ENCODE results near the gene SLC38A1. TPM values are rescaled to one million over a fixed set of nuclear protein-coding genes. Genes with fewer than 3 reads are reported as not detected.

The SLC38A1 gene
- total RNA-seq, 4 donors from 2014 or later, result 237 to 472 (median 339) TPM

DNA sequence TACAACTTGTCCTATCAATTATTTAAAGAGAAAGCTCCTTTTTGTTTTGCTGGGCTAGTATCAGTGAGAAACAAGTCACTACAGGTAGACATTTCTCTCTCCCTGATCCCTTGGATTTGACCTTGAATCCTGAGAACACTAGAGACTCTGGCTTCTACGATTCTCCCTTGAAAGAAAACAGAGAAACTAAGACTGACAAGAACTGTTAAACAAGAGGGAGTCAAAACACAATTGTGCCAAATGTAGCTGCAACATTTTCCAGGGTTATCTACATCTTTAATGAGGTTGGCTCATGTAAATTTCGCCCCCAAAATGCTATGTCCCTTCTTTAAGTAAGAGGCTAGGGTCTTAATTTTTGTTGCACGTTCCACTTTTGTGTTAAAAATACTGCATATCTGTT lies 62.4 kb downstream of the SLC38A1 start:
- peaks cover 28 to 42% of the 10 kb centered on the region in 2 donors for H3K4me1 ChIP-seq
- no peak overlapping the region for H3K27ac ChIP-seq
- intact Hi-C loops (cut with DNase I; ENCODE audit: low total_unique reads), result no loop called here

DNA sequence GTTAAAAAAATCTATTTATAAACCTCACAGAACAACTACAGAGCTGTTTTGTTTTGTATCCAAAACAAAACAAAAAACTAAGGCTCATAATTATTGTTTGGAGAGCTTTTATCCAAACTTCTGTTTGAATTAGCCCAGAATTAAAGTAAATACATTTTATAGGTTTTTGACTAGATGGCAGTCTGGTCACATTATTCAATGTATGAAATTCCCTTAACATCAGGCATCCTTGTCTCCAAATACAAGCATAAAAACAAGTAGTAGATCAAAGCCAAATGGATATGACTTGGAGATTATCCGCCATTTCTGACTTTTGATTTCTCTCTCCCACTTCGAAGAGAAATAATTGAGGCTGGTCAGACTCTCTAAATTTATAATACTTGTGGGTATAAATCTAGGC lies 63.5 kb downstream of the SLC38A1 start:
- intact Hi-C loops (cut with DNase I; ENCODE audit: low total_unique reads) (no loop called here), in situ Hi-C loops (cut with MboI; ENCODE audit: low sequenced_read_pairs in 4 of 4) (no loop called here)
- ATAC-seq, result no peak
- H3K27ac ChIP-seq, result no peak overlapping the region
- no peak for DNase-seq
- H3K27me3 ChIP-seq, result no peaks in the 10 kb centered on the region
- H3K36me3 ChIP-seq, result peaks cover 0 to 53% of the 10 kb centered on the region in 2 donors
- peaks cover 29 to 40% of the 10 kb centered on the region in 2 donors for H3K4me1 ChIP-seq
- H3K4me3 ChIP-seq, result no peak overlapping the region
- TF ChIP-seq POLR2A (IDR thresholded peaks at IDR 0.05), result no peak
- TF ChIP-seq, protein P1, sequence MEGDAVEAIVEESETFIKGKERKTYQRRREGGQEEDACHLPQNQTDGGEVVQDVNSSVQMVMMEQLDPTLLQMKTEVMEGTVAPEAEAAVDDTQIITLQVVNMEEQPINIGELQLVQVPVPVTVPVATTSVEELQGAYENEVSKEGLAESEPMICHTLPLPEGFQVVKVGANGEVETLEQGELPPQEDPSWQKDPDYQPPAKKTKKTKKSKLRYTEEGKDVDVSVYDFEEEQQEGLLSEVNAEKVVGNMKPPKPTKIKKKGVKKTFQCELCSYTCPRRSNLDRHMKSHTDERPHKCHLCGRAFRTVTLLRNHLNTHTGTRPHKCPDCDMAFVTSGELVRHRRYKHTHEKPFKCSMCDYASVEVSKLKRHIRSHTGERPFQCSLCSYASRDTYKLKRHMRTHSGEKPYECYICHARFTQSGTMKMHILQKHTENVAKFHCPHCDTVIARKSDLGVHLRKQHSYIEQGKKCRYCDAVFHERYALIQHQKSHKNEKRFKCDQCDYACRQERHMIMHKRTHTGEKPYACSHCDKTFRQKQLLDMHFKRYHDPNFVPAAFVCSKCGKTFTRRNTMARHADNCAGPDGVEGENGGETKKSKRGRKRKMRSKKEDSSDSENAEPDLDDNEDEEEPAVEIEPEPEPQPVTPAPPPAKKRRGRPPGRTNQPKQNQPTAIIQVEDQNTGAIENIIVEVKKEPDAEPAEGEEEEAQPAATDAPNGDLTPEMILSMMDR (IDR thresholded peaks at IDR 0.05 in 4 of 5, conservative IDR thresholded peaks at IDR 0.05 in 1 of 5), result no peak
- H3K9me3 ChIP-seq, result no peaks in the 10 kb centered on the region

More for the DNA sequence above, 62.4 kb downstream of the SLC38A1 start:
- Histone ChIP-seq H3K4me3 (no peak overlapping the region), H3K9me3 (no peaks in the 10 kb centered on the region), H3K27me3 (no peaks in the 10 kb centered on the region), H3K36me3 (peaks cover 0 to 55% of the 10 kb centered on the region in 2 donors)
- in situ Hi-C loops (cut with MboI; ENCODE audit: low sequenced_read_pairs in 4 of 4), result no loop called here
- ATAC-seq, result no peak
- no peak for DNase-seq
- TF ChIP-seq POLR2A (IDR thresholded peaks at IDR 0.05), result no peak
- TF ChIP-seq, protein P1 (IDR thresholded peaks at IDR 0.05 in 4 of 5, conservative IDR thresholded peaks at IDR 0.05 in 1 of 5), result no peak

DNA sequence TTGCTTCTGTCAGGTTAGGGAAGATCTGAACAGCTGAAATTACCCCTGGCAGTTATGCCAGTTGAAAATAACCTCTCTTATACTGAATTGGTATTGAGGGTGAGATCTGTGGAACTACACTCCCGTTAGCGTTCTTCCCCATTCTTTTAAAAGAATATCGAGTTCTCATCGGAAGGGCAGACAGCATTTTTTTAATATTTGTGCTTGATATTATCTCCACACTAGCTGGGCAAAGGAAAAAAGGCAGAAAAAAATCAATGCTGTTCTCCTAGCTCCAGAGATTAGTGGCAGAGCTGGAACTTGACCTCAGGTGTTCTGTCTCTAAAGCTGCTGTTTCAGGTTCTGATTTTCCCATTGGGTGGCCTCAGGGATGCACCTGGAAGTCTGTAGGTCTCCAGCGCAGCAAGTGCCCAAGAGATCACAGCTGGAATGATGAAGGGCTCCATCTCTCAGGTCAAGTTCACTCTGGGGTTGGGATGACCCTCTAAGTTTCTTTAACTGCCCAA lies 67.5 kb downstream of the SLC38A1 start:
- TF ChIP-seq, protein P1 (IDR thresholded peaks at IDR 0.05 in 4 of 5, conservative IDR thresholded peaks at IDR 0.05 in 1 of 5), result no peak
- no peak for TF ChIP-seq POLR2A (IDR thresholded peaks at IDR 0.05)
- peaks cover 0 to 69% of the 10 kb centered on the region in 2 donors for H3K36me3 ChIP-seq
- peak overlapping the region in 1 of 4 donors; percentile 1 for H3K27ac ChIP-seq
- H3K4me3 ChIP-seq, result no peak overlapping the region
- no peaks in the 10 kb centered on the region for H3K27me3 ChIP-seq
- H3K4me1 ChIP-seq, result peaks cover 4 to 12% of the 10 kb centered on the region in 2 donors
- in situ Hi-C loops (cut with MboI; ENCODE audit: low sequenced_read_pairs in 4 of 4) (no loop called here), intact Hi-C loops (cut with DNase I; ENCODE audit: low total_unique reads) (no loop called here)
- ATAC-seq (no peak), DNase-seq (no peak)
- no peaks in the 10 kb centered on the region for H3K9me3 ChIP-seq

DNA sequence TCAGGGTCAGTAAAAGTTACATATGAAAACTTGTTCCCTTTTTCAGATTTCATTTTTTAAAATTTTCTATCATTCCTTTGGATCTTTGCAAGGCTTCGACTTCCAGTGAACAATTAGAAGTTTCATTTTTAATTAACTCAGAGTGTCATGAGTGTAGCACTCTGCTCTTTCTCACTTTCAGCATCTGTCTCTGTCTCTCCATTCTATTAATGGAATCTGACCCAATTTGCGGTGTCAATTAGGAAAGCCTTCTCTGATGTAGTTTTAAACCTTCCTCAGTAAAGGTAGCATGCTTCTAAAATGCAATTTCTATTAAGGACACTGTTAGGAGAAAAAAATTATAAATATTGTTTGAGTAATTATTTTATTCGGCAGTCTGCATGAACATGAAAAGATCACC lies 68.3 kb downstream of the SLC38A1 start:
- H3K4me1 ChIP-seq, result peaks cover 4 to 12% of the 10 kb centered on the region in 2 donors
- H3K27ac ChIP-seq, result peak overlapping the region in 2 of 4 donors; percentile 1 to 3
- ATAC-seq (peak; percentile 70 to 78), DNase-seq (no peak)
- H3K27me3 ChIP-seq, result no peaks in the 10 kb centered on the region
- H3K4me3 ChIP-seq, result no peak overlapping the region
- in situ Hi-C loops (cut with MboI; ENCODE audit: low sequenced_read_pairs in 4 of 4) (no loop called here), intact Hi-C loops (cut with DNase I; ENCODE audit: low total_unique reads) (no loop called here)
- peaks cover 0 to 69% of the 10 kb centered on the region in 2 donors for H3K36me3 ChIP-seq
- TF ChIP-seq POLR2A (IDR thresholded peaks at IDR 0.05), result no peak
- TF ChIP-seq, protein P1 (IDR thresholded peaks at IDR 0.05 in 4 of 5, conservative IDR thresholded peaks at IDR 0.05 in 1 of 5), result no peak
- H3K9me3 ChIP-seq, result no peaks in the 10 kb centered on the region

DNA sequence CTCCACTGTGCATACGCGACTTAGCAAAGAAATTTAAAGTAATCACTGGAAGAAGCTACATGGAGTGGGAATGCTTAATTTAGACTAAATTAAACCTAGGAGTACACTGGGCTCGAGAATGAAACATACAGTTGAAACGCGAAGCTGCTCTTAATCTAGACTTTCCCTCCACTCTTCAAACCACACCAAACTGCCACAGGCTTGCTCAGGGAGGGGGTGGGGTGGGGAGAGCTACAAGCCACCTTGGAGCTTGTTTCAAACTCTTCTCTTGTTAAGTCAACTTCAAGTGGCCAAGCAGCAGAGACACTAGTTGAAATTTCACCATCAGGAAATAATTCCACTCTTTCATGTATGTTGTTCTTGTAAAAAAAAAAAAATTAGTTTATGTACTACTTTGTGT lies 69.9 kb downstream of the SLC38A1 start:
- H3K36me3 ChIP-seq, result peaks cover 0 to 69% of the 10 kb centered on the region in 2 donors
- ATAC-seq (no peak), DNase-seq (no peak)
- in situ Hi-C loops (cut with MboI; ENCODE audit: low sequenced_read_pairs in 4 of 4) (no loop called here), intact Hi-C loops (cut with DNase I; ENCODE audit: low total_unique reads) (no loop called here)
- TF ChIP-seq, protein P1 (IDR thresholded peaks at IDR 0.05 in 4 of 5, conservative IDR thresholded peaks at IDR 0.05 in 1 of 5), result no peak
- TF ChIP-seq POLR2A (IDR thresholded peaks at IDR 0.05), result no peak
- no peak overlapping the region for H3K27ac ChIP-seq
- H3K27me3 ChIP-seq, result no peaks in the 10 kb centered on the region
- H3K9me3 ChIP-seq, result no peaks in the 10 kb centered on the region
- H3K4me1 ChIP-seq, result peaks cover 4 to 12% of the 10 kb centered on the region in 2 donors
- H3K4me3 ChIP-seq, result no peak overlapping the region
